HepG2 (cell line): Measurements from ENCODE around the gene TMCO4. TPM values are rescaled to one million over a fixed set of nuclear protein-coding genes. Genes with fewer than 3 reads are reported as not detected.

Source experiments
- CTCF ChIP-seq: sonication (generic); formaldehyde crosslinking; IDR thresholded peaks from 2 replicates; pipeline ENCODE4 v1.5.0; 2020; ENCODE audit warnings: mild to moderate bottlenecking, missing genetic modification reagents, moderate library complexity
- FOSL2 ChIP-seq: sonication (generic); formaldehyde crosslinking; IDR thresholded peaks from 2 replicates; pipeline ENCODE4 v1.4.0; 2020; ENCODE audit warnings: missing genetic modification reagents
- GPBP1L1 ChIP-seq: sonication (generic); formaldehyde crosslinking; IDR thresholded peaks from 2 replicates; pipeline ENCODE4 v1.5.0; 2020; ENCODE audit warnings: mild to moderate bottlenecking, missing genetic modification reagents
- MED1 ChIP-seq: sonication (generic); formaldehyde crosslinking; IDR thresholded peaks from 2 replicates; pipeline ENCODE4 v1.4.0; 2020; ENCODE audit warnings: missing genetic modification reagents
- MTA3 ChIP-seq: sonication (generic); formaldehyde crosslinking; IDR thresholded peaks from 2 replicates; pipeline ENCODE4 v1.4.0; 2020; ENCODE audit warnings: missing genetic modification reagents
- NCOA2 ChIP-seq: sonication (generic); formaldehyde crosslinking; IDR thresholded peaks from 2 replicates; pipeline ENCODE4 v1.8.0; 2022; ENCODE audit warnings: inconsistent platforms
- NR1H2 ChIP-seq: sonication (generic); formaldehyde crosslinking; IDR thresholded peaks from 2 replicates; pipeline ENCODE4 v1.8.1; 2022; ENCODE audit warnings: low read depth, missing genetic modification reagents, borderline replicate concordance
- REXO4 ChIP-seq: sonication (generic); formaldehyde crosslinking; IDR thresholded peaks from 2 replicates; pipeline ENCODE4 v1.8.0; 2022; ENCODE audit warnings: missing genetic modification reagents, mild to moderate bottlenecking, borderline replicate concordance
- SAP130 ChIP-seq: IDR thresholded peaks from 2 replicates; pipeline ENCODE4 v1.6.1; 2016; ENCODE audit warnings: low read depth
- TOPORS ChIP-seq: sonication (generic); formaldehyde crosslinking; IDR thresholded peaks from 2 replicates; pipeline ENCODE4 v1.8.0; 2023; ENCODE audit warnings: mild to moderate bottlenecking, missing genetic modification reagents
- ZBTB8A ChIP-seq: sonication (generic); formaldehyde crosslinking; IDR thresholded peaks from 2 replicates; pipeline ENCODE4 v1.4.0; 2020; ENCODE audit warnings: mild to moderate bottlenecking, low read depth, missing genetic modification reagents, borderline replicate concordance
- ZMYM3 ChIP-seq: sonication (generic); formaldehyde crosslinking; IDR thresholded peaks from 2 replicates; pipeline ENCODE4 v1.5.1; 2020; ENCODE audit warnings: mild to moderate bottlenecking, missing genetic modification reagents
- ZNF101 ChIP-seq: sonication (generic); formaldehyde crosslinking; IDR thresholded peaks from 2 replicates; pipeline ENCODE4 v1.4.0; 2020; ENCODE audit warnings: mild to moderate bottlenecking, low read depth, missing genetic modification reagents, borderline replicate concordance
- ZNF30 ChIP-seq: sonication (generic); formaldehyde crosslinking; IDR thresholded peaks from 2 replicates; pipeline ENCODE4 v1.5.0; 2020; ENCODE audit warnings: mild to moderate bottlenecking, missing genetic modification reagents
- ZNF343 ChIP-seq: sonication (generic); formaldehyde crosslinking; IDR thresholded peaks from 2 replicates; pipeline ENCODE4 v1.4.0; 2020; ENCODE audit warnings: mild to moderate bottlenecking, missing genetic modification reagents
- ZNF556 ChIP-seq: sonication (generic); formaldehyde crosslinking; IDR thresholded peaks from 2 replicates; pipeline ENCODE4 v1.4.0; 2020; ENCODE audit warnings: mild to moderate bottlenecking, missing genetic modification reagents, borderline replicate concordance
- ZNF564 ChIP-seq: sonication (generic); formaldehyde crosslinking; IDR thresholded peaks from 2 replicates; pipeline ENCODE4 v1.8.1; 2023; ENCODE audit warnings: mild to moderate bottlenecking, missing genetic modification reagents
- ZNF629 ChIP-seq: sonication (generic); formaldehyde crosslinking; conservative IDR thresholded peaks from 2 replicates; pipeline ENCODE4 v1.5.0; 2020; ENCODE audit warnings: missing genetic modification reagents
- ZNF788 ChIP-seq: sonication (generic); formaldehyde crosslinking; IDR thresholded peaks from 2 replicates; pipeline ENCODE4 v1.5.0; 2020; ENCODE audit warnings: mild to moderate bottlenecking, missing genetic modification reagents, borderline replicate concordance
- polyA plus RNA-seq, 8 experiments: library from polyadenylated mRNA; depleted of rRNA in 3 of 8; stranded (reverse) in 7 of 8; unstranded in 1 of 8; fragments of >200 nt; fragmentation: Illumina TruSeq in 4 of 8; extraction: Trizol in 4 of 8; gene quantifications; 2 replicates each; pipeline versions ENCODE4 v1.2.1 to v1.2.3, GENCODE V29; 2011 to 2016; ENCODE audit warnings: low read depth in 4 of 8, missing spikeins in 1 of 8, mixed read lengths in 1 of 8; ENCODE audit not compliant: insufficient read depth in 1 of 8
- total RNA-seq, 5 experiments: library from RNA; depleted of rRNA; stranded (reverse); fragments of >200 nt; fragmentation: Illumina TruSeq; extraction: Trizol; gene quantifications; 2 replicates each; pipeline ENCODE4 v1.2.3, GENCODE V29; 2016; ENCODE audit warnings: low read depth in 1 of 5
- TF ChIP-seq, protein P1 (sequence below): sonication (generic); formaldehyde crosslinking; IDR thresholded peaks from 2 replicates; pipeline ENCODE4 v1.5.0; 2020; ENCODE audit warnings: mild to moderate bottlenecking, missing genetic modification reagents
- TF ChIP-seq, protein P2 (sequence below): IDR thresholded peaks from 2 replicates; pipeline ENCODE4 v1.6.1; 2012; ENCODE audit warnings: low read length, improper control_type of control experiment

The TMCO4 gene
- total and polyA plus RNA-seq, 2 of the 13 experiments (the other 11 are each of a cell fraction or from before 2014, with no cell fraction given) = 2.1 to 4.1 TPM

DNA sequence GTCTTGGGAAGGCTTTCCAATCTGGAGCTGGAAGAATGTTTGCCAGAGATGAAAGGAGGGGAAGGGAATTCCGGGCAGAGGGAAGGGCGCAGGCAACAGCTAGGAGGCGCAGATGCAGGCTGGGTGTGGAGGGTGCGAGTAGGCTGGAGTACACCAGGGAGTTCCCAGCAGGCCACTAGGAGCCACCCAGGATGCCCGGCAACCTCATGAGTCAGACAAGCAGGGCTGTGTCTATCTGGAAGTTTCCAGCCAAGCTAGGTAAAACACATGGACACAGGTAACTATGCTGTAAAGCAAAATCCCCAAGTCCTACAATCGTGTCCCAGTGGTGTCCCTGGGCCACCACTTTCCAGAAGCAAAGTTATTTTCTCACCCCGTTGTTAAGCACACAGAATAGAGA lies 156.6 kb downstream of the TMCO4 start (continued):
- no peak for TF ChIP-seq TOPORS (CRISPR knock-in tag)
- TF ChIP-seq ZBTB8A (CRISPR knock-in tag) = no peak
- TF ChIP-seq, protein P1, sequence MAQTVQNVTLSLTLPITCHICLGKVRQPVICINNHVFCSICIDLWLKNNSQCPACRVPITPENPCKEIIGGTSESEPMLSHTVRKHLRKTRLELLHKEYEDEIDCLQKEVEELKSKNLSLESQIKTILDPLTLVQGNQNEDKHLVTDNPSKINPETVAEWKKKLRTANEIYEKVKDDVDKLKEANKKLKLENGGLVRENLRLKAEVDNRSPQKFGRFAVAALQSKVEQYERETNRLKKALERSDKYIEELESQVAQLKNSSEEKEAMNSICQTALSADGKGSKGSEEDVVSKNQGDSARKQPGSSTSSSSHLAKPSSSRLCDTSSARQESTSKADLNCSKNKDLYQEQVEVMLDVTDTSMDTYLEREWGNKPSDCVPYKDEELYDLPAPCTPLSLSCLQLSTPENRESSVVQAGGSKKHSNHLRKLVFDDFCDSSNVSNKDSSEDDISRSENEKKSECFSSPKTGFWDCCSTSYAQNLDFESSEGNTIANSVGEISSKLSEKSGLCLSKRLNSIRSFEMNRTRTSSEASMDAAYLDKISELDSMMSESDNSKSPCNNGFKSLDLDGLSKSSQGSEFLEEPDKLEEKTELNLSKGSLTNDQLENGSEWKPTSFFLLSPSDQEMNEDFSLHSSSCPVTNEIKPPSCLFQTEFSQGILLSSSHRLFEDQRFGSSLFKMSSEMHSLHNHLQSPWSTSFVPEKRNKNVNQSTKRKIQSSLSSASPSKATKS = no peak
- TF ChIP-seq ZNF564 (CRISPR knock-in tag) = no peak
- TF ChIP-seq ZNF788 (CRISPR knock-in tag) = no peak
- no peak for TF ChIP-seq REXO4
- no peak for TF ChIP-seq ZNF343 (CRISPR knock-in tag)
- TF ChIP-seq ZNF556 (CRISPR knock-in tag) = no peak
- no peak for TF ChIP-seq MTA3 (CRISPR knock-in tag)
- TF ChIP-seq FOSL2 (CRISPR knock-in tag) = peak; percentile 74
- TF ChIP-seq, protein P2, sequence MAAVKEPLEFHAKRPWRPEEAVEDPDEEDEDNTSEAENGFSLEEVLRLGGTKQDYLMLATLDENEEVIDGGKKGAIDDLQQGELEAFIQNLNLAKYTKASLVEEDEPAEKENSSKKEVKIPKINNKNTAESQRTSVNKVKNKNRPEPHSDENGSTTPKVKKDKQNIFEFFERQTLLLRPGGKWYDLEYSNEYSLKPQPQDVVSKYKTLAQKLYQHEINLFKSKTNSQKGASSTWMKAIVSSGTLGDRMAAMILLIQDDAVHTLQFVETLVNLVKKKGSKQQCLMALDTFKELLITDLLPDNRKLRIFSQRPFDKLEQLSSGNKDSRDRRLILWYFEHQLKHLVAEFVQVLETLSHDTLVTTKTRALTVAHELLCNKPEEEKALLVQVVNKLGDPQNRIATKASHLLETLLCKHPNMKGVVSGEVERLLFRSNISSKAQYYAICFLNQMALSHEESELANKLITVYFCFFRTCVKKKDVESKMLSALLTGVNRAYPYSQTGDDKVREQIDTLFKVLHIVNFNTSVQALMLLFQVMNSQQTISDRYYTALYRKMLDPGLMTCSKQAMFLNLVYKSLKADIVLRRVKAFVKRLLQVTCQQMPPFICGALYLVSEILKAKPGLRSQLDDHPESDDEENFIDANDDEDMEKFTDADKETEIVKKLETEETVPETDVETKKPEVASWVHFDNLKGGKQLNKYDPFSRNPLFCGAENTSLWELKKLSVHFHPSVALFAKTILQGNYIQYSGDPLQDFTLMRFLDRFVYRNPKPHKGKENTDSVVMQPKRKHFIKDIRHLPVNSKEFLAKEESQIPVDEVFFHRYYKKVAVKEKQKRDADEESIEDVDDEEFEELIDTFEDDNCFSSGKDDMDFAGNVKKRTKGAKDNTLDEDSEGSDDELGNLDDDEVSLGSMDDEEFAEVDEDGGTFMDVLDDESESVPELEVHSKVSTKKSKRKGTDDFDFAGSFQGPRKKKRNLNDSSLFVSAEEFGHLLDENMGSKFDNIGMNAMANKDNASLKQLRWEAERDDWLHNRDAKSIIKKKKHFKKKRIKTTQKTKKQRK = no peak
- TF ChIP-seq SAP130 (CRISPR knock-in tag) = peak; percentile 49
- TF ChIP-seq CTCF (CRISPR knock-in tag) = peak; percentile 24; the same call in 1 of the 2 replicates
- TF ChIP-seq ZNF629 (CRISPR knock-in tag) = 0 out of 2 replicates have a peak, but pooled peaks have one; percentile 30
- no peak for TF ChIP-seq ZNF101 (CRISPR knock-in tag)
- TF ChIP-seq GPBP1L1 (CRISPR knock-in tag) = no peak
- TF ChIP-seq NR1H2 (CRISPR knock-in tag) = no peak
- 0 out of 2 replicates have a peak, but pooled peaks have one; percentile 16 for TF ChIP-seq MED1 (CRISPR knock-in tag)
- no peak for TF ChIP-seq NCOA2
- TF ChIP-seq ZMYM3 = peak; percentile 70
- TF ChIP-seq ZNF30 (CRISPR knock-in tag) = no peak
